Stomach (tissue), 9 donors: ENCODE results near the gene BCAR3. TPM values are rescaled to one million over a fixed set of nuclear protein-coding genes. Genes with fewer than 3 reads are reported as not detected.

ENCODE experiments used
- DNase-seq, 2 donors: peaks; one replicate each; pipeline versions ENCODE4 v3.0.0 to v3.0.0-alpha.2; 2013 to 2019
- H3K27ac ChIP-seq, 5 donors: fragments of 200-600 bp in 4 of 5; sonication (generic) in 4 of 5; one replicate each; pipeline ENCODE4 v1.5.1; 2013 to 2019; ENCODE audit warnings: mild to moderate bottlenecking in 1 of 5, moderate library complexity in 1 of 5
- H3K27me3 ChIP-seq, 3 donors: fragments of 200-600 bp; sonication (generic); one replicate each; pipeline ENCODE4 v1.5.1; 2017 to 2019; ENCODE audit warnings: mixed run types in 1 of 3
- H3K36me3 ChIP-seq, 4 donors: fragments of 200-600 bp; sonication (generic); 1 replicate in 3 of 4; 2 replicates in 1 of 4; pipeline ENCODE4 v1.5.1; 2016 to 2019
- H3K4me1 ChIP-seq, 4 donors: fragments of 200-600 bp; sonication (generic); one replicate each; pipeline ENCODE4 v1.5.1; 2016 to 2019
- H3K4me3 ChIP-seq, 4 donors: fragments of 200-600 bp; sonication (generic) in 3 of 4; one replicate each; pipeline ENCODE4 v1.5.1; 2016 to 2019; ENCODE audit warnings: mild to moderate bottlenecking in 1 of 4
- H3K9me3 ChIP-seq, 4 donors: fragments of 200-600 bp; sonication (generic); one replicate each; pipeline ENCODE4 v1.5.1; 2016 to 2019
- EP300 ChIP-seq: sonication (generic); formaldehyde crosslinking; IDR thresholded peaks from one replicate; pipeline ENCODE4 v1.6.1; 2017; ENCODE audit warnings: antibody characterized with exemption
- POLR2A ChIP-seq, 4 donors: fragments of 450-650 bp; IDR thresholded peaks; one replicate each; pipeline ENCODE4 v1.6.1; 2016; ENCODE audit warnings: antibody characterized with exemption in 4 of 4, control low read depth in 2 of 4, mild to moderate bottlenecking in 1 of 4, moderate library complexity in 1 of 4
- POLR2AphosphoS5 ChIP-seq, 3 donors: sonication (generic); formaldehyde crosslinking; IDR thresholded peaks; one replicate each; pipeline ENCODE4 v1.6.1; 2016; ENCODE audit warnings: antibody characterized with exemption in 3 of 3
- WGBS, 5 donors: extraction: QIAGEN DNeasy Blood & Tissue Kit in 3 of 5; methylation state at CpG; one replicate each; pipeline versions ENCODE4 v1.1.5 to v1.1.7; 2013 to 2018; 5-methylcytosine and 5-hydroxymethylcytosine counted together
- intact Hi-C: fragments of 100-400 bp; cut with DNase I; formaldehyde crosslinking; loops from one replicate; pipeline ENCODE4 v1.15.1; 2023; ENCODE audit warnings: low total_unique reads
- polyA plus RNA-seq, 3 donors: library from polyadenylated mRNA; stranded (reverse); fragments of 200-250 nt; gene quantifications; one replicate each; pipeline ENCODE4 v1.2.3, GENCODE V29; 2013
- total RNA-seq, 5 donors: library from RNA; depleted of rRNA; stranded (reverse); fragments of >200 nt; gene quantifications; one replicate each; pipeline versions ENCODE4 v1.1.0 to v1.2.3, GENCODE V29; 2014 to 2016
- TF ChIP-seq, protein P1 (sequence below), 7 experiments: fragments of 450-650 bp in 4 of 7; fragments of 200-600 bp in 3 of 7; sonication (generic) in 3 of 7; IDR thresholded peaks; one replicate each; pipeline ENCODE4 v1.5.1; 2016 to 2019; ENCODE audit warnings: antibody characterized with exemption in 7 of 7, control low read depth in 2 of 7, mild to moderate bottlenecking in 1 of 7
- donor health status: healthy with polysubstance abuse.
- donor health status: Bipolar disorder and iron deficiency.
- donor health status: healthy.

BCAR3 gene
- total and polyA plus RNA-seq, 8 donors, result 5.6 to 28.0 (median 19.3) TPM

- Histone ChIP-seq H3K36me3 (no peaks in the 10 kb centered on the region), H3K9me3 (no peaks in the 10 kb centered on the region), H3K27me3 (no peaks in the 10 kb centered on the region), H3K27ac (peak overlapping the region; percentile 27 to 81 (median 76)), H3K4me1 (peaks cover 56 to 95% (median 78%) of the 10 kb centered on the region in 4 donors), H3K4me3 (no peak overlapping the region)
- peak; percentile 84 to 86 for DNase-seq
- intact Hi-C loops, result no loop called here
- WGBS, 5 donors, result 4 to 24% (median 12%) methylated on average over 1 of the region's 1 CpG
- TF ChIP-seq, protein P1, sequence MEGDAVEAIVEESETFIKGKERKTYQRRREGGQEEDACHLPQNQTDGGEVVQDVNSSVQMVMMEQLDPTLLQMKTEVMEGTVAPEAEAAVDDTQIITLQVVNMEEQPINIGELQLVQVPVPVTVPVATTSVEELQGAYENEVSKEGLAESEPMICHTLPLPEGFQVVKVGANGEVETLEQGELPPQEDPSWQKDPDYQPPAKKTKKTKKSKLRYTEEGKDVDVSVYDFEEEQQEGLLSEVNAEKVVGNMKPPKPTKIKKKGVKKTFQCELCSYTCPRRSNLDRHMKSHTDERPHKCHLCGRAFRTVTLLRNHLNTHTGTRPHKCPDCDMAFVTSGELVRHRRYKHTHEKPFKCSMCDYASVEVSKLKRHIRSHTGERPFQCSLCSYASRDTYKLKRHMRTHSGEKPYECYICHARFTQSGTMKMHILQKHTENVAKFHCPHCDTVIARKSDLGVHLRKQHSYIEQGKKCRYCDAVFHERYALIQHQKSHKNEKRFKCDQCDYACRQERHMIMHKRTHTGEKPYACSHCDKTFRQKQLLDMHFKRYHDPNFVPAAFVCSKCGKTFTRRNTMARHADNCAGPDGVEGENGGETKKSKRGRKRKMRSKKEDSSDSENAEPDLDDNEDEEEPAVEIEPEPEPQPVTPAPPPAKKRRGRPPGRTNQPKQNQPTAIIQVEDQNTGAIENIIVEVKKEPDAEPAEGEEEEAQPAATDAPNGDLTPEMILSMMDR (IDR thresholded peaks at IDR 0.05), result no peak
- TF ChIP-seq POLR2AphosphoS5 (IDR thresholded peaks at IDR 0.05) (peak in 1 of 3 donors; percentile 45), POLR2A (IDR thresholded peaks at IDR 0.05) (no peak), EP300 (no peak)
These were observed 9.6 kb downstream of the BCAR3 start for GRCh38 chr1:93672069-93672468.

- no peak overlapping the region for H3K4me3 ChIP-seq
- no peak for TF ChIP-seq EP300
- TF ChIP-seq POLR2A (IDR thresholded peaks at IDR 0.05), result no peak
- TF ChIP-seq, protein P1 (IDR thresholded peaks at IDR 0.05), result no peak
- no peak for TF ChIP-seq POLR2AphosphoS5 (IDR thresholded peaks at IDR 0.05)
- H3K9me3 ChIP-seq, result no peaks in the 10 kb centered on the region
- WGBS, 5 donors, result 70 to 90% (median 79%) methylated on average over 11 of the region's 11 CpGs
- no peak for DNase-seq
- no peaks in the 10 kb centered on the region for H3K36me3 ChIP-seq
- H3K27ac ChIP-seq, result peak overlapping the region in 4 of 5 donors; percentile 27 to 81 (median 61)
- peaks cover 56 to 97% (median 77%) of the 10 kb centered on the region in 4 donors for H3K4me1 ChIP-seq
- intact Hi-C loops, result no loop called here
- H3K27me3 ChIP-seq, result no peaks in the 10 kb centered on the region
These were observed 10.5 kb downstream of the BCAR3 start for GRCh38 chr1:93671099-93671621.

DNA sequence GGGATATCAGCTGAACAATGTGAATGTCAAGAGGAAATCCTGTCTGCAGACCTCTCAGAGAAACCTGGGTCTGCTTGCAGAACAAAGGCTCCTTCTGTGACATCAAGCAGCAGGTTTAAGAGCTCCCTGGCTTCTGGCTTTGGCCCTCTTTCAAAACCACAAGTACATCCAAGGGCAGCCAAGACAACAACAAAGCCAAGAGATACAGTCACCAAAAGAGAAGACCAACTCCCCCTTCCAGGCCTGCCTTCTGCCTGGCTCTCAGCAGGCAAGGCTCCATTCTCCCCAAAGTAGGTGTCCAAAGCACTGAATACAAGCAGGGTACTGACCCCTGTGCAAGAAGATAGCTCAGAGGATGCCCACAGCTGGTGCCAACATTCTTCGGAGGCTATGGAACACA is 11.5 kb downstream of the BCAR3 start:
- Histone ChIP-seq H3K4me1 (peaks cover 55 to 95% (median 74%) of the 10 kb centered on the region in 4 donors), H3K9me3 (no peaks in the 10 kb centered on the region), H3K27ac (peak overlapping the region in 4 of 5 donors; percentile 6 to 81 (median 34)), H3K27me3 (no peaks in the 10 kb centered on the region), H3K4me3 (no peak overlapping the region), H3K36me3 (no peaks in the 10 kb centered on the region)
- peak in 1 of 2 donors; percentile 52 for DNase-seq
- intact Hi-C loops, result no loop called here
- WGBS, 5 donors, result 60 to 81% (median 69%) methylated on average over 1 of the region's 1 CpG
- TF ChIP-seq, protein P1 (IDR thresholded peaks at IDR 0.05), result no peak
- TF ChIP-seq POLR2AphosphoS5 (IDR thresholded peaks at IDR 0.05), result peak in 2 of 3 donors; percentile 13 to 26

DNA sequence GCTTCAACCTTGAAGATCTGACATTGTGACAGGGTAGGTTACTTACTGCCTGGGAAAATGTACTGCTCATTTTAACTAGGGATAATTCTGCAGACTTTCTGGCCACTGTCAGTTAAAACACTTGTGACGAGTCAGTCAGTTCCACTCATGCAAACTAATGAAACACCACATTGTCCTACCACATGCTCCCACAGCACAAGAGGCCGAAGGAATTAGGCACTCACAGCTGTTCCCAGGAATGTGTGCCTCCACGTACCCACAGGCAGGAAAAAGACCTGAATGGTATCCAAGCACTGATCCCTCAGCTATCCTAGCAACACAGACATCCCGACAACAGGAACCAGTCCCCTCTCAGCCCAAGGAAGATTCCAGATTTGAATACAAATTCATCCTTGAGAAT is 12.3 kb downstream of the BCAR3 start:
- H3K4me1 ChIP-seq, result peaks cover 53 to 96% (median 74%) of the 10 kb centered on the region in 4 donors
- no peaks in the 10 kb centered on the region for H3K9me3 ChIP-seq
- H3K27ac ChIP-seq, result peak overlapping the region in 2 of 5 donors; percentile 30 to 81

More for the DNA sequence above, 12.3 kb downstream of the BCAR3 start:
- Histone ChIP-seq H3K4me3 (no peak overlapping the region), H3K36me3 (no peaks in the 10 kb centered on the region), H3K27me3 (no peaks in the 10 kb centered on the region)
- DNase-seq, result no peak
- WGBS, 5 donors, result 66 to 80% (median 68%) methylated on average over 4 of the region's 4 CpGs
- TF ChIP-seq EP300 (no peak), POLR2AphosphoS5 (IDR thresholded peaks at IDR 0.05) (no peak), POLR2A (IDR thresholded peaks at IDR 0.05) (no peak)
- TF ChIP-seq, protein P1 (IDR thresholded peaks at IDR 0.05), result no peak
- intact Hi-C loops, result no loop called here
